ENCODE data around the gene LARGE1.

Gene LARGE1

GRCh38 chr22:33789690-33790253 lies 130.5 kb downstream of the LARGE1 start:
- intact Hi-C loops (cut with DNase I): no loop called here
- DNase-seq: no peak

- intact Hi-C loops (cut with DNase I): no loop called here
- no peak for DNase-seq
Measured at GRCh38 chr22:33788927-33789326, 131.3 kb downstream of the LARGE1 start.

DNA sequence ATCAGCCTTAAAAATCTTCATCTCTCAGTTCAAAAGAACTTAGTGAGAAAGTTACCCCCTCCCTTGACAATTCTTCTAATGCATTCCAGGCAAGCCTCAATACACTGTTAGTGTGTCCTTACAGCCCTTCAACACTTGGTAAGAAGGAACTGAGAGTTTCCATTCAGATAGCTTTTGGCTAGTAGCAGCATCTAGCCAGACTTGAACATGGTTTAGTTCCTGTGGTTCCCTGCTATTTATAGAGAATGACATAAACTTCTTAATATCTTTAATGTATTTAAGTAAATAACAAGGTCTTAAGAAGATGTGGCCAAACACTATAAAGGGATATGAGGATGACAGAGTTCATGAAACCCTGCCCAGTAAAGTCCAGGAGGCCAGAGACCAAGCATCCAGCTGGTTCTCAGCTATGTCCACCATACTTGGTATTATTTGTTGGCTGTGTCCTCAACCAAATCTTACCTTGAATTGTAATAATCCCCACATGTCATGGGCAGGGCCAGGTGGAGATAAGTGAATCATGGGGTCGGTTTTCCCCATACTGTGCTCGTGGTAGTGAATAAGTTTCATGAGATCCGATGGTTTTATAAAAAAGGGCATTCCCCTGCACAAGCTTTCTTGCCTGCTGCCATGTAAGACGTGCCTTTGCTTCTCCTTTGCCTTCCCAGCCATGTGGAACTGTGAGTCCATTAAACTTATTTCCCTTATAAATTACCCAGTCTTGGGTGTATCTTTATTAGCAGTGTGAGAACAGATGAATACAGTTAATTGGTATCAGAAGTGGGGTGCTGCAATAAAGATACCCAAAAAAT lies 132.4 kb downstream of the LARGE1 start:
- no peak for DNase-seq
- intact Hi-C loops (cut with DNase I): no loop called here

DNA sequence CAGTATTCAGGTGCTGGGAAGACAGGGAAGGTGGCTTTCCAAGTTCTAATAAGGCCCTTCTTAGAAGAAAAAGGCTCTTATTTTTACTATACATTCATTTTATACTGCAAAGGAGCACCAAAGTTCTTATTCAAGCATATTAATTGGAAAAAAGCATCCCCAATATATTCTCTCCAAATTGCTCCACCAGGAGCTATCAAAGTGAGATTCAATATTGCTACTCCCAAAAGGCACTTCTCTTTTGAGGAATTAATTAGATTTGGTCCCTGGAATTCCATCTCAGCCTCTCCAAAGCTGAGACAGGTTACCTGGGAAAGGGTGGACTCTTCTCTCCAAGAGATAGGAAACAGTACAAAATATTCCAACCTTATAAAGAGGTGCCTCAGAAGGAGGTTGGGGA lies 134.1 kb downstream of the LARGE1 start:
- intact Hi-C loops (cut with DNase I): no loop called here

DNA sequence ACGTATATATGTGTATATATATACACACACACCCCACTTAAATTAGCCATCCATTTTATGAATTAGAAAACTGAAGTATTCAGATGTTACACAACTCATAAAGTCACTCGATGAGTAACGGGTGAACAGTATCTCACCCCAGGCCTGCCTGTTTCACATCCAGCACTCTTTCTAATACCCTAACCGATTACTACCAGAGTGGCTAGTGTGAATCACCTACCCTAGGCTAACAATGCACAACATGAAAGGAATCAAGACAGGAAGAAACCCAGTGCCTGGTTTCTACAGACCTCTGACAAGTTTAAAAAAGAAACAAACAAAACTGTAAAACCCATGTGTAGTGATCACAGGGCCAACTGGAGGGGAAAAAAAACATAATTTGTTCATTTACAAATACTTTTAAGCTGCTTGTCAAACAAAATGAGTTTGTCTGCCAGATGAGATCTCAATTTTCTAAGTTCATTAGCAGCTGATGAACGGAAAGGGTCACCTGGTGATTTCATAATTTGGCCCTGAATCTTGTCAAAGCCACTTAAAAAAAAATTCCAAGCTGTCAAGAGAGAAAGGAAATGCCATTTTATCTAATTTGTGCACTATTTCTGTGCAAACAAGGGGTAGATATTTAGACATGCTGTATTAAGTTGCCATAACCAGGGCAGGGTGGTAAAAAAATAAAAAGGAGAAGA lies 134.8 kb downstream of the LARGE1 start:
- DNase-seq: no peak
- intact Hi-C loops (cut with DNase I): no loop called here

More for the DNA sequence above, 134.1 kb downstream of the LARGE1 start:
- no peak for DNase-seq

GRCh38 chr22:33781411-33781810 lies 138.9 kb downstream of the LARGE1 start:
- no peak for DNase-seq
- intact Hi-C loops (cut with DNase I): no loop called here

DNA sequence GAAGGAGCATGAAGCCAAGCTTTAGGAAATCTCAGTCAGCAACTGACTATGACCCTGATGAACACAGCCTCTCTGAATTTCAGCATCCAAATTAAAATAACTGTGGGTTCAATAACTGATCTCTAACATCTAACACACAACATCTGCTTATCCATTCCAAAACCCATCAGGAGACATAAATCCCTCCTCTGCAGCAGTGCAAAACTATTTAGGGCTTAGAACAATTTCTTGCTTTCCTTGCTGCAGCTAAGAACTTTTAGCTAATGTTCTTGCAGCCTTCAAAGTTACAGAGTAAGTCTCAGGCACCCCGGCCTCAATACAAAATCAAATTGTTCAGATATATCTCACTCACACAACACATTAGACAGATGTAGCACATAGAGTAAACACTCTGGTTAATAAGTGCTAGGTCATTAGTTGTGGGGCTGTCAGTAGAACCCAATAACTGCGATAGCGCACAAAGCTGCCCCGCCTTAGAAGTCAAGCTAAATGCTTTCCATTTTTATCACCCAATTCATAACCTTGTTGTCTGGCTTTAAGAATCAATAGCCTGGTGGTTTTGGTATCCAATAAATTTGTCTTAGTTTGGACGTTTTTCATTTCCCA lies 139.6 kb downstream of the LARGE1 start:
- intact Hi-C loops (cut with DNase I): no loop called here
- DNase-seq: no peak

DNA sequence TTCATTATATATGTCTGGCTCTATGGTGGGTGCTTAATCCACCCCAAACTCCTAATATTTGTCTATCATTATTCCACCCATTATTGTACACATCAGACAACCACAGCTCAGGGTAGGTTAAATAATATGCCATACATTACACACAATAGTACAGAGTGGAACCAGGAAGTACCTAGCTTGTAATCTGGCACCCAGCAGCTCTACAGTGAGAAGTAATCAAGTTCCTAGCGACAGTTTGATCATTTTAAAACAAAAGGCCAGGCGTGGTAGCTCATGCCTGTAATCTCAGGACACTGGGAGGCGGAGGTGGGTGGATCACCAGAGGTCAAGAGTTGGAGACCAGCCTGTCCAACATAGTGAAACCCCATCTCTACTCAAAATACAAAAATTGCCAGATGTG lies 141.0 kb downstream of the LARGE1 start:
- no peak for DNase-seq
- intact Hi-C loops (cut with DNase I): no loop called here

DNA sequence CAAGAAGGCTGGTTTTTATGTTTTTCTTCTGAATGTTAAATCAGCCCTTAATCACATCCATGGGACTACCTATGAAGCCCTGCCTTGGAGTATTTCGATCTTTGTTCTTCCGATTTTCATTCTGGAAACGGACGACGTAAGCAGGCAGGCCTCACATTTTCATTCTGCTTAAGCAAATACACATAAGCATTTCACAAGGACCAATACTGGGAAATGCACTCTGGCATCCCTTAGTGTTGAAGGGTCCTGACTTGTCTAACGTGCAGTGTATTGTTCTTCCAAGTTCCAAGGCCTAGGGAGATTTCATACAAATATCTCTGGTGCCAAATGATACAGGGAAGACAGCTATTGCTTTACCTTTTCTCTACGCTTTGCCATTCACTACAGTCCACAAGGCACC lies 143.8 kb downstream of the LARGE1 start:
- intact Hi-C loops (cut with DNase I): no loop called here
- DNase-seq: no peak

- intact Hi-C loops (cut with DNase I): no loop called here
Measured at GRCh38 chr22:33774781-33775180, 145.5 kb downstream of the LARGE1 start.

GRCh38 chr22:33772745-33773144 lies 147.5 kb downstream of the LARGE1 start:
- DNase-seq: no peak
- intact Hi-C loops (cut with DNase I): no loop called here

More at GRCh38 chr22:33774781-33775180, 145.5 kb downstream of the LARGE1 start:
- DNase-seq: no peak

- intact Hi-C loops (cut with DNase I): no loop called here
- no peak for DNase-seq
Measured at GRCh38 chr22:33771136-33771535, 149.1 kb downstream of the LARGE1 start.

DNA sequence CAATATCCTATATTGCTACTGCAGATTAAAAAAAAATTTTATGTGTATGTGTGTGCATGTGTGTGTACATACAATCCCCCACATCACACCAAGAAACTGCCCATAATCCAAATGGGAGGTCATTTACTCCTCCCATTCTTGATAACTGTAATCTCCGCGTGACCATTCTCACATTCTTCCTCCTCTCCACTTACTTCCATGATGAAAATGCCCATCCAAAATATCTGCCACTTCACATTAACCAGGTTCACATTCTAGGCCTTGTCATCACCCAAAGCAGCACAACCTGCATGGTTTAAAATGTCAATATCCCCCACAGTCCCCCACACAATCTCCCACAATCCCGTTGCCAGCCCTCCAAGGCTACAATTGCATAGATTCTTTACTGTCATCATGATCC lies 149.6 kb downstream of the LARGE1 start:
- intact Hi-C loops (cut with DNase I): no loop called here
- DNase-seq: no peak

DNA sequence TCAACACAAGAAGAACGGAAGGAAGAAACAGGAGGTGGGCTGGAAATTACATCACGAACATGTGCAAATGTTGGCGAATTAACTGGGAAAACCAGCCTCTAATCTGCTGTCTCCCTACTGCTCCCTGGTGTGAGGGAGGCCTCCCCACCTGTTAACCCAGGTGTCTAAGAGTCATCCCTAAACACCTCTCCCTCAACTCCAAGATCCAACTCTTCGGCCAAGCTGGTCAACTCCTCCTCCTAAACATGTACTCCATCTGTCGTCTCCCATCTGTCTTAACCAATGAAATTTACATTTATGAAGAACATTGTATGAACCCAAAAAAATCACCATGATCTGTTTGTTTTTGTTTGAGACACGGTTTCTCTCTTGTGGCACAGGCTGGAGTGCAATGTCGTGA lies 154.2 kb downstream of the LARGE1 start:
- no peak for DNase-seq
- intact Hi-C loops (cut with DNase I): no loop called here

DNA sequence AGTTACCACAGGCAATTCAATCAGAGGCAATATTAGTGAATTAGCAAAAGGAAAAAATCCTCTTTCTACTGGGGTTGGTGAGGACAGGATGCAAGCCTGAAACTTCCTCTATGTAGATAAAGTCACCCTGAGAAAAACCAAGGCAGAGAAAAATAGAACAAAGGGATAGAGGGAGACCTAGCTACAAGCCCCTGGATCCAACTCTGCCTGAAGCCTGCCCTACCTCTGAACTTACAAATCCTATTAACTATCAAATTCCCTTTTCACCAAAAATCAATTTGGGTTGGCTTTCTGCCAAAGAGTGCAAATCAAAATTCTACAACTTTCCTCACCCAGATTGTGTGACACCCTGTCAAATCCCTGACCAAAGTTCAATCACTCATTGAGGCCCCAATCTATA lies 161.3 kb downstream of the LARGE1 start:
- intact Hi-C loops (cut with DNase I): no loop called here
- no peak for DNase-seq

GRCh38 chr22:33757802-33758483 lies 162.3 kb downstream of the LARGE1 start:
- DNase-seq: no peak
- intact Hi-C loops (cut with DNase I): no loop called here

- intact Hi-C loops (cut with DNase I): no loop called here
- no peak for DNase-seq
Measured at GRCh38 chr22:33757041-33757801, 163.1 kb downstream of the LARGE1 start.

DNA sequence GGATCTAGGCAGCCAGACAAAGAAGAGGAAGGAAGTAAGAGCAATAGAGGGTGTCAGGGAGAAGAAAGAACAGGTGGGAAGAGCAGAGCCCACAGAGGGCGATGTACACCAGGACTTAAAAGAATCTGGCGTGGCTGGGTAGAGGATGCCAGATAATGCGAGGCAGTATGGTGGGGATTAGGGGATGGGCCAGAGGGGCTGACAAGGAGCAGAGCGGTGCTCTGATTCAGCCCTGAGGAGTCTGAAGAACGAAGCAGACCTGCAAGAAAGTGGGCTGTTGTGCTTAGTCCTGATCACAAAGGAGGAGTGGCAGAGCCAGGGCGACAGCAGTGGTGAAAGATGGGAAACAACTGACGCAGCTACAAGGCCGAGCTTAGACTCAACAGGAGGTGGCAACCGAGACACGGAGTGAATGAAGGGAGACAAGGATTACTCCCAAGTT lies 163.7 kb downstream of the LARGE1 start:
- no peak for DNase-seq
- intact Hi-C loops (cut with DNase I): no loop called here

GRCh38 chr22:33748714-33749113 lies 171.6 kb downstream of the LARGE1 start:
- no peak for DNase-seq
- intact Hi-C loops (cut with DNase I): no loop called here

GRCh38 chr22:33747576-33748180 lies 172.6 kb downstream of the LARGE1 start:
- intact Hi-C loops (cut with DNase I): no loop called here
- DNase-seq: no peak

Data from posterior cingulate gyrus (tissue), 11 donors.